Endodermal cell (in vitro differentiated cells): ENCODE data around the gene INPP5E. TPM values are rescaled to one million over a fixed set of nuclear protein-coding genes. Genes with fewer than 3 reads are reported as not detected.

Experiments
- DNase-seq: peaks from one replicate; pipeline ENCODE4 v3.0.0-alpha.2; 2017
- H3K27ac ChIP-seq: 2 replicates; pipeline ENCODE4 v1.5.1; 2013; ENCODE audit warnings: mild to moderate bottlenecking, low read depth, low read length, moderate library complexity
- H3K27me3 ChIP-seq: 2 replicates; pipeline ENCODE4 v1.6.1; 2013; ENCODE audit warnings: mild to moderate bottlenecking, low read length, moderate library complexity; ENCODE audit not compliant: insufficient read depth, control insufficient read depth, poor library complexity, severe bottlenecking
- H3K36me3 ChIP-seq: 2 replicates; pipeline ENCODE4 v1.7.0; 2013; ENCODE audit warnings: mild to moderate bottlenecking, low read length, moderate library complexity; ENCODE audit not compliant: control insufficient read depth, insufficient read depth
- H3K4me1 ChIP-seq: one replicate; pipeline ENCODE4 v1.7.0; 2013; ENCODE audit warnings: low read length; ENCODE audit not compliant: control insufficient read depth, insufficient read depth
- H3K4me3 ChIP-seq: 2 replicates; pipeline ENCODE4 v1.5.1; 2013; ENCODE audit warnings: mild to moderate bottlenecking, low read length, moderate library complexity
- H3K9ac ChIP-seq: 2 replicates; pipeline ENCODE4 v1.6.1; 2013; ENCODE audit warnings: mild to moderate bottlenecking, low read length, moderate library complexity; ENCODE audit not compliant: poor library complexity, severe bottlenecking; ENCODE audit errors: extremely low read depth
- H3K9me3 ChIP-seq: 2 replicates; pipeline ENCODE4 v1.6.1; 2013; ENCODE audit warnings: mild to moderate bottlenecking, low read length, moderate library complexity; ENCODE audit not compliant: control insufficient read depth
- H3K27ac Mint-ChIP-seq: 2 replicates; pipeline ENCODE4 v1.8.0; 2020; ENCODE audit warnings: mixed read lengths
- H3K27me3 Mint-ChIP-seq: 2 replicates; pipeline ENCODE4 v1.8.0; 2021; ENCODE audit warnings: mild to moderate bottlenecking, mixed read lengths; ENCODE audit not compliant: insufficient read depth
- H3K36me3 Mint-ChIP-seq: 2 replicates; pipeline ENCODE4 v1.8.0; 2020; ENCODE audit warnings: low read depth, mixed read lengths
- H3K4me1 Mint-ChIP-seq: 2 replicates; pipeline ENCODE4 v1.8.0; 2020; ENCODE audit warnings: mixed read lengths
- H3K4me3 Mint-ChIP-seq: 2 replicates; pipeline ENCODE4 v1.8.0; 2020; ENCODE audit warnings: mild to moderate bottlenecking, moderate library complexity, mixed read lengths
- H3K9me3 Mint-ChIP-seq: 2 replicates; pipeline ENCODE4 v1.8.0; 2020; ENCODE audit warnings: mild to moderate bottlenecking, mixed read lengths
- WGBS, 2 experiments: methylation state at CpG; one replicate each; pipeline versions ENCODE4 v1.1.5 to v1.1.7; 2013; ENCODE audit warnings: missing lambda C conversion rate in 2 of 2, mixed read lengths in 1 of 2; ENCODE audit not compliant: insufficient coverage in 1 of 2, insufficient read length in 1 of 2; 5-methylcytosine and 5-hydroxymethylcytosine counted together
- total RNA-seq, 2 donors: library from RNA; stranded (reverse); fragmentation: NEBNext Ultra II Directional in 1 of 2; extraction: Animal tissue kit (Norgen Biotek cat#: 25700) in 1 of 2; gene quantifications; 2 replicates in 1 of 2; 3 replicates in 1 of 2; pipeline ENCODE4 v1.2.1, GENCODE V29; 2021
- TF ChIP-seq, protein P1 (sequence below): fragments of 200-600 bp; sonication (generic); conservative IDR thresholded peaks from 2 replicates; pipeline ENCODE4 v1.5.0; 2021; ENCODE audit warnings: antibody characterized with exemption, mild to moderate bottlenecking

INPP5E gene
- total RNA-seq, 2 donors from 2014 or later: 30.8 to 34.7 TPM

GRCh38 chr9:136445799-136446198 is 6.2 kb upstream of the INPP5E start:
- Histone ChIP-seq H3K4me3 (no peak overlapping the region), H3K36me3 (peaks cover 85% of the 10 kb centered on the region), H3K27me3 (no peaks in the 10 kb centered on the region), H3K9me3 (no peaks in the 10 kb centered on the region), H3K9ac (no peak overlapping the region), H3K4me1 (no peaks in the 10 kb centered on the region), H3K27ac (no peak overlapping the region)
- Mint-ChIP-seq H3K27me3 (no peaks in the 10 kb centered on the region), H3K36me3 (peaks cover 75% of the 10 kb centered on the region), H3K27ac (peak overlapping the region; percentile 44), H3K9me3 (no peaks in the 10 kb centered on the region), H3K4me3 (no peak overlapping the region), H3K4me1 (no peaks in the 10 kb centered on the region)
- WGBS, 2 experiments: 91 to 94% methylated on average over 6 to 7 of the region's 7 CpGs
- no peak for DNase-seq
- TF ChIP-seq, protein P1, sequence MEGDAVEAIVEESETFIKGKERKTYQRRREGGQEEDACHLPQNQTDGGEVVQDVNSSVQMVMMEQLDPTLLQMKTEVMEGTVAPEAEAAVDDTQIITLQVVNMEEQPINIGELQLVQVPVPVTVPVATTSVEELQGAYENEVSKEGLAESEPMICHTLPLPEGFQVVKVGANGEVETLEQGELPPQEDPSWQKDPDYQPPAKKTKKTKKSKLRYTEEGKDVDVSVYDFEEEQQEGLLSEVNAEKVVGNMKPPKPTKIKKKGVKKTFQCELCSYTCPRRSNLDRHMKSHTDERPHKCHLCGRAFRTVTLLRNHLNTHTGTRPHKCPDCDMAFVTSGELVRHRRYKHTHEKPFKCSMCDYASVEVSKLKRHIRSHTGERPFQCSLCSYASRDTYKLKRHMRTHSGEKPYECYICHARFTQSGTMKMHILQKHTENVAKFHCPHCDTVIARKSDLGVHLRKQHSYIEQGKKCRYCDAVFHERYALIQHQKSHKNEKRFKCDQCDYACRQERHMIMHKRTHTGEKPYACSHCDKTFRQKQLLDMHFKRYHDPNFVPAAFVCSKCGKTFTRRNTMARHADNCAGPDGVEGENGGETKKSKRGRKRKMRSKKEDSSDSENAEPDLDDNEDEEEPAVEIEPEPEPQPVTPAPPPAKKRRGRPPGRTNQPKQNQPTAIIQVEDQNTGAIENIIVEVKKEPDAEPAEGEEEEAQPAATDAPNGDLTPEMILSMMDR: no peak

GRCh38 chr9:136444102-136444501 is 4.5 kb upstream of the INPP5E start:
- H3K9me3 Mint-ChIP-seq: no peaks in the 10 kb centered on the region
- H3K9me3 ChIP-seq: no peaks in the 10 kb centered on the region
- peaks cover 71% of the 10 kb centered on the region for H3K36me3 ChIP-seq
- peaks cover 64% of the 10 kb centered on the region for H3K36me3 Mint-ChIP-seq
- no peaks in the 10 kb centered on the region for H3K27me3 Mint-ChIP-seq
- no peak overlapping the region for H3K27ac ChIP-seq
- WGBS, 2 experiments: 93 to 96% methylated on average over 19 to 20 of the region's 20 CpGs
- no peak overlapping the region for H3K4me3 ChIP-seq
- TF ChIP-seq, protein P1: no peak
- no peak overlapping the region for H3K4me3 Mint-ChIP-seq
- no peaks in the 10 kb centered on the region for H3K27me3 ChIP-seq
- H3K27ac Mint-ChIP-seq: no peak overlapping the region
- DNase-seq: no peak
- H3K4me1 Mint-ChIP-seq: no peaks in the 10 kb centered on the region
- no peaks in the 10 kb centered on the region for H3K4me1 ChIP-seq
- H3K9ac ChIP-seq: no peak overlapping the region

- no peaks in the 10 kb centered on the region for H3K9me3 ChIP-seq
- H3K4me1 ChIP-seq: no peaks in the 10 kb centered on the region
- no peak overlapping the region for H3K27ac Mint-ChIP-seq
- H3K27ac ChIP-seq: no peak overlapping the region
- H3K9me3 Mint-ChIP-seq: no peaks in the 10 kb centered on the region
- H3K4me3 Mint-ChIP-seq: no peak overlapping the region
- TF ChIP-seq, protein P1: no peak
- DNase-seq: no peak
- no peaks in the 10 kb centered on the region for H3K4me1 Mint-ChIP-seq
- H3K4me3 ChIP-seq: no peak overlapping the region
- no peaks in the 10 kb centered on the region for H3K27me3 ChIP-seq
- peaks cover 67% of the 10 kb centered on the region for H3K36me3 ChIP-seq
- H3K27me3 Mint-ChIP-seq: no peaks in the 10 kb centered on the region
- 93 to 95% methylated on average over 7 of the region's 7 CpGs for WGBS, 2 experiments
- H3K36me3 Mint-ChIP-seq: peaks cover 62% of the 10 kb centered on the region
- H3K9ac ChIP-seq: no peak overlapping the region
Measured at GRCh38 chr9:136443687-136444086, 4.0 kb upstream of the INPP5E start.
